GM19463 (cell line): ENCODE measurements around the gene MGAT1.
A peak's percentile ranks its signal among the peaks of the same experiment; 100 is the strongest.
"Not testable (repeated sequence)": the region's sequence is repeated elsewhere in the genome, so short reads cannot be mapped to it uniquely, and the experiment has no call there.

Experiments used
- ATAC-seq: cut with Tn5 transposase; IDR thresholded peaks from one replicate; pipeline ENCODE4 v1.9.1; 2021; ENCODE audit warnings: mild to moderate bottlenecking, moderate library complexity; ENCODE audit not compliant: unreplicated experiment

The MGAT1 gene

GRCh38 chr5:180802325-180803180 lies at the start of gene MGAT1:
MGAT1 (minus strand) TSS chr5:180802806; CDS start chr5:180792971, 9,835 bp downstream.
- peak; percentile 49 for ATAC-seq

GRCh38 chr5:180850434-180851078 lies 48.0 kb upstream of the MGAT1 start:
- ATAC-seq, result no peak

GRCh38 chr5:180849827-180850226 lies 47.2 kb upstream of the MGAT1 start:
- ATAC-seq, result no peak

GRCh38 chr5:180848878-180849277 lies 46.3 kb upstream of the MGAT1 start:
- ATAC-seq, result no peak

- no peak for ATAC-seq
These were observed 45.7 kb upstream of the MGAT1 start for GRCh38 chr5:180848265-180848664.

- no peak for ATAC-seq
These were observed 44.4 kb upstream of the MGAT1 start for GRCh38 chr5:180847026-180847425.

GRCh38 chr5:180844858-180845257 lies 42.3 kb upstream of the MGAT1 start:
- ATAC-seq, result no peak

GRCh38 chr5:180844432-180844831 lies 41.8 kb upstream of the MGAT1 start:
- ATAC-seq, result no peak

- no peak for ATAC-seq
These were observed 37.3 kb upstream of the MGAT1 start for GRCh38 chr5:180839935-180840334.

GRCh38 chr5:180839227-180839626 lies 36.6 kb upstream of the MGAT1 start:
- ATAC-seq, result no peak

GRCh38 chr5:180837478-180837877 lies 34.9 kb upstream of the MGAT1 start:
- no peak for ATAC-seq

GRCh38 chr5:180832638-180833068 lies 30.0 kb upstream of the MGAT1 start:
- no peak for ATAC-seq

- ATAC-seq, result peak; percentile 74
These were observed 28.8 kb upstream of the MGAT1 start for GRCh38 chr5:180831139-180832093.

GRCh38 chr5:180830253-180831138 lies 27.9 kb upstream of the MGAT1 start:
- peak; percentile 37 for ATAC-seq

- no peak for ATAC-seq
These were observed 27.1 kb upstream of the MGAT1 start for GRCh38 chr5:180829726-180830125.

- ATAC-seq, result not testable (repeated sequence)
These were observed 26.3 kb upstream of the MGAT1 start for GRCh38 chr5:180828756-180829531.

GRCh38 chr5:180827374-180827773 lies 24.8 kb upstream of the MGAT1 start:
- not testable (repeated sequence) for ATAC-seq

GRCh38 chr5:180825768-180826525 lies 23.3 kb upstream of the MGAT1 start:
- no peak for ATAC-seq
